Right cardiac atrium (tissue), 5 donors: ENCODE data around the gene EGFL8. TPM values are rescaled to one million over a fixed set of nuclear protein-coding genes. Genes with fewer than 3 reads are reported as not detected.
"Not testable (repeated sequence)": the region's sequence is repeated elsewhere in the genome, so short reads cannot be mapped to it uniquely, and the experiment has no call there.

Experiments used
- ATAC-seq, 2 donors: fragments of 200-7000 bp; cut with Tn5 transposase; one replicate each; pipeline versions ENCODE4 v1.8.0 to v1.9.1; 2020; ENCODE audit warnings: moderate library complexity in 2 of 2, mild to moderate bottlenecking in 1 of 2
- DNase-seq, 3 donors: peaks; one replicate each; pipeline ENCODE4 v3.0.0-alpha.2; 2020
- H3K27ac ChIP-seq: one replicate; pipeline ENCODE4 v1.5.1; 2013; ENCODE audit warnings: mild to moderate bottlenecking, low read length, control low read depth, moderate library complexity
- H3K27me3 ChIP-seq: one replicate; pipeline ENCODE4 v1.6.1; 2013; ENCODE audit not compliant: control insufficient read depth, insufficient read depth
- H3K4me1 ChIP-seq: one replicate; pipeline ENCODE4 v1.6.1; 2013; ENCODE audit warnings: low read length; ENCODE audit not compliant: control insufficient read depth, insufficient read depth
- H3K4me3 ChIP-seq: one replicate; pipeline ENCODE4 v1.5.1; 2013; ENCODE audit warnings: low read length, control low read depth
- H3K9me3 ChIP-seq: one replicate; pipeline ENCODE4 v1.6.1; 2013; ENCODE audit warnings: low read length; ENCODE audit not compliant: control insufficient read depth
- WGBS: extraction: QIAGEN DNeasy Blood & Tissue Kit; methylation state at CpG from one replicate; pipeline ENCODE4 v1.1.7; 2013; 5-methylcytosine and 5-hydroxymethylcytosine counted together
- intact Hi-C, 4 donors: fragments of 100-400 bp; cut with DNase I; formaldehyde crosslinking; loops; one replicate each; pipeline versions ENCODE4 v1.11.0 to v1.14.0; 2022 to 2023
- polyA plus RNA-seq: library from polyadenylated mRNA; stranded (reverse); fragments of 200-250 nt; gene quantifications from one replicate; pipeline ENCODE4 v1.2.3, GENCODE V29; 2013
- total RNA-seq, 4 donors: library from RNA; stranded (reverse); fragmentation: NEBNext Ultra II Directional; extraction: Animal tissue kit (Norgen Biotek cat#: 25700); gene quantifications; one replicate each; pipeline ENCODE4 v1.2.1, GENCODE V29; 2021
- donor health status: healthy with polysubstance abuse.
- donor health status: DM: no; HTN: yes; CAD: no.
- donor health status: DM: no; HTN: no; CAD: no.
- donor health status: DM: no; HTN: yes; CAD: no; lungs with severe emphysema.
- donor health status: DM: yes; HTN: yes; CAD: no.

EGFL8 gene
- total and polyA plus RNA-seq, 5 donors, result 8.4 to 16.9 (median 12.6) TPM

- peak; percentile 65 to 74 for ATAC-seq
- peak overlapping the region; percentile 88 for H3K27ac ChIP-seq
- H3K4me1 ChIP-seq, H3K9me3 ChIP-seq, intact Hi-C loops, H3K4me3 ChIP-seq, H3K27me3 ChIP-seq: not testable (repeated sequence)
- DNase-seq, result peak; percentile 89 to 95 (median 94)
- 13% methylated on average over 11 of the region's 11 CpGs for WGBS
These were observed 21.3 kb downstream of the EGFL8 start for GRCh38 chr6:32185681-32186131.

GRCh38 chr6:32186151-32186840, 21.9 kb downstream of the EGFL8 start:
- intact Hi-C loops, DNase-seq, H3K4me1 ChIP-seq, H3K4me3 ChIP-seq, ATAC-seq, H3K9me3 ChIP-seq, H3K27me3 ChIP-seq: not testable (repeated sequence)
- peak overlapping the region; percentile 88 for H3K27ac ChIP-seq
- 60% methylated on average over 10 of the region's 10 CpGs for WGBS

- Histone ChIP-seq H3K27me3 (no peaks in the 10 kb centered on the region), H3K9me3 (no peaks in the 10 kb centered on the region), H3K27ac (peak overlapping the region; percentile 19), H3K4me1 (peaks cover 9% of the 10 kb centered on the region), H3K4me3 (no peak overlapping the region)
- DNase-seq (no peak), ATAC-seq (no peak)
- intact Hi-C loops, result no loop called here
- 61% methylated on average over 12 of the region's 12 CpGs for WGBS
These were observed 22.8 kb downstream of the EGFL8 start for GRCh38 chr6:32187009-32187709.

GRCh38 chr6:32187725-32188380, 23.5 kb downstream of the EGFL8 start:
- intact Hi-C loops, H3K27ac ChIP-seq, H3K27me3 ChIP-seq, ATAC-seq, H3K9me3 ChIP-seq, H3K4me1 ChIP-seq, H3K4me3 ChIP-seq, DNase-seq: not testable (repeated sequence)
- WGBS, result 63% methylated on average over 18 of the region's 18 CpGs

GRCh38 chr6:32188381-32189068, 24.1 kb downstream of the EGFL8 start:
- intact Hi-C loops, result no loop called here
- Histone ChIP-seq H3K4me3 (peak overlapping the region; percentile 96), H3K27ac (peak overlapping the region; percentile 90), H3K9me3 (no peaks in the 10 kb centered on the region), H3K27me3 (no peaks in the 10 kb centered on the region), H3K4me1 (peaks cover 9% of the 10 kb centered on the region)
- DNase-seq (peak in 1 of 3 donors; percentile 68), ATAC-seq (no peak)
- WGBS, result 9% methylated on average over 13 of the region's 13 CpGs

GRCh38 chr6:32189069-32189741, 24.8 kb downstream of the EGFL8 start:
- intact Hi-C loops, result no loop called here
- peak overlapping the region; percentile 96 for H3K4me3 ChIP-seq
- peak overlapping the region; percentile 90 for H3K27ac ChIP-seq
- no peak for DNase-seq
- ATAC-seq, result peak; percentile 0 to 1
- WGBS, result 1% methylated on average over 10 of the region's 10 CpGs
- H3K9me3 ChIP-seq, result no peaks in the 10 kb centered on the region
- no peaks in the 10 kb centered on the region for H3K27me3 ChIP-seq
- H3K4me1 ChIP-seq, result peaks cover 9% of the 10 kb centered on the region

GRCh38 chr6:32189742-32190053, 25.3 kb downstream of the EGFL8 start:
- Histone ChIP-seq H3K27me3 (no peaks in the 10 kb centered on the region), H3K4me1 (peaks cover 9% of the 10 kb centered on the region), H3K9me3 (no peaks in the 10 kb centered on the region), H3K27ac (peak overlapping the region; percentile 90), H3K4me3 (peak overlapping the region; percentile 96)
- intact Hi-C loops, result no loop called here
- DNase-seq (peak; percentile 58 to 87 (median 81)), ATAC-seq (peak; percentile 2 to 3)
- 15% methylated on average over 23 of the region's 23 CpGs for WGBS

- H3K27ac ChIP-seq, result peak within 1 kb of the TSS; percentile 99
- no peaks in the 10 kb centered on the region for H3K27me3 ChIP-seq
- WGBS, result 1% methylated on average over 23 of the region's 23 CpGs
- DNase-seq (peak; percentile 93 to 96 (median 96)), ATAC-seq (peak; percentile 74 to 84)
- peak within 1 kb of the TSS; percentile 96 for H3K4me3 ChIP-seq
- intact Hi-C loops, result no loop called here
- no peaks in the 10 kb centered on the region for H3K9me3 ChIP-seq
- peaks cover 9% of the 10 kb centered on the region for H3K4me1 ChIP-seq
These were observed 25.9 kb downstream of the EGFL8 start, which contains the start of gene PBX2 for GRCh38 chr6:32190054-32190851. Gene PBX2, minus strand, starts transcription at chr6:32190202. Its CDS starts 287 bp downstream, at chr6:32189915.

GRCh38 chr6:32190911-32191677, 26.7 kb downstream of the EGFL8 start:
- H3K9me3 ChIP-seq, result no peaks in the 10 kb centered on the region
- H3K4me1 ChIP-seq, result peaks cover 5% of the 10 kb centered on the region
- H3K4me3 ChIP-seq, result peak overlapping the region; percentile 96
- H3K27ac ChIP-seq, result peak overlapping the region; percentile 99
- 81% methylated on average over 8 of the region's 8 CpGs for WGBS
- intact Hi-C loops, result no loop called here
- DNase-seq (no peak), ATAC-seq (no peak)
- no peaks in the 10 kb centered on the region for H3K27me3 ChIP-seq
